Liver (tissue), 9 donors: Measurements from ENCODE around the gene GLP2R. TPM values are rescaled to one million over a fixed set of nuclear protein-coding genes. Genes with fewer than 3 reads are reported as not detected.

Experiments
- DNase-seq: peaks from one replicate; pipeline ENCODE4 v3.0.0-alpha.2; 2017; ENCODE audit warnings: low spot score
- H3K27ac ChIP-seq, 2 donors: one replicate each; pipeline ENCODE4 v1.7.0; 2013; ENCODE audit warnings: inconsistent platforms in 2 of 2, low read length in 2 of 2, control low read depth in 1 of 2, low read depth in 1 of 2, mild to moderate bottlenecking in 1 of 2
- H3K27me3 ChIP-seq, 4 donors: one replicate each; pipeline versions ENCODE4 v1.6.1 to v1.7.0; 2013; ENCODE audit warnings: low read length in 3 of 4, inconsistent platforms in 1 of 4, mild to moderate bottlenecking in 1 of 4, moderate library complexity in 1 of 4; ENCODE audit not compliant: control insufficient read depth in 4 of 4, insufficient read depth in 4 of 4
- H3K36me3 ChIP-seq, 4 donors: one replicate each; pipeline versions ENCODE4 v1.6.1 to v1.7.0; 2013; ENCODE audit warnings: low read length in 3 of 4, mild to moderate bottlenecking in 3 of 4, low read depth in 1 of 4, moderate library complexity in 1 of 4; ENCODE audit not compliant: control insufficient read depth in 4 of 4, insufficient read depth in 3 of 4
- H3K4me1 ChIP-seq, 4 donors: one replicate each; pipeline versions ENCODE4 v1.6.1 to v1.7.0; 2013; ENCODE audit warnings: low read length in 3 of 4, mild to moderate bottlenecking in 3 of 4, moderate library complexity in 1 of 4; ENCODE audit not compliant: control insufficient read depth in 4 of 4, insufficient read depth in 4 of 4
- H3K4me3 ChIP-seq, 3 donors: one replicate each; pipeline versions ENCODE4 v1.6.1 to v1.7.0; 2013; ENCODE audit warnings: low read length in 3 of 3, control low read depth in 1 of 3, low read depth in 1 of 3, mild to moderate bottlenecking in 1 of 3
- H3K9ac ChIP-seq, 2 donors: one replicate each; pipeline ENCODE4 v1.7.0; 2013; ENCODE audit warnings: low read length in 2 of 2, mild to moderate bottlenecking in 2 of 2, moderate library complexity in 2 of 2, control low read depth in 1 of 2, low read depth in 1 of 2
- H3K9me3 ChIP-seq, 4 donors: one replicate each; pipeline versions ENCODE4 v1.6.1 to v1.7.0; 2013; ENCODE audit warnings: low read length in 3 of 4; ENCODE audit not compliant: control insufficient read depth in 4 of 4
- ATF3 ChIP-seq: IDR thresholded peaks from 2 replicates; pipeline ENCODE4 v1.6.1; 2016; ENCODE audit warnings: antibody characterized with exemption
- CTCF ChIP-seq: fragments of 150-350 bp; IDR thresholded peaks from 2 replicates; pipeline ENCODE4 v1.5.1; 2017; ENCODE audit warnings: improper control_type of control experiment, low read depth, low read length; ENCODE audit not compliant: missing input control
- EGR1 ChIP-seq, 2 donors: IDR thresholded peaks; 2 replicates each; pipeline ENCODE4 v1.6.1; 2016 to 2018; ENCODE audit warnings: antibody characterized with exemption in 2 of 2, low read depth in 2 of 2
- GABPA ChIP-seq, 2 donors: IDR thresholded peaks in 1 of 2; conservative IDR thresholded peaks in 1 of 2; 2 replicates each; pipeline ENCODE4 v1.6.1; 2016; ENCODE audit warnings: antibody characterized with exemption in 2 of 2, mild to moderate bottlenecking in 1 of 2, moderate library complexity in 1 of 2
- HNF4G ChIP-seq: IDR thresholded peaks from 2 replicates; pipeline ENCODE4 v1.6.1; 2016; ENCODE audit warnings: antibody characterized with exemption
- JUND ChIP-seq, 2 donors: IDR thresholded peaks; 2 replicates each; pipeline ENCODE4 v1.6.1; 2016; ENCODE audit warnings: antibody characterized with exemption in 2 of 2
- MAX ChIP-seq: IDR thresholded peaks from 2 replicates; pipeline ENCODE4 v1.6.1; 2016; ENCODE audit warnings: antibody characterized with exemption
- NR2F2 ChIP-seq: IDR thresholded peaks from 2 replicates; pipeline ENCODE4 v1.6.1; 2016; ENCODE audit warnings: antibody characterized with exemption
- RAD21 ChIP-seq, 2 donors: IDR thresholded peaks; 2 replicates each; pipeline ENCODE4 v1.6.1; 2016; ENCODE audit warnings: antibody characterized with exemption in 2 of 2, mild to moderate bottlenecking in 2 of 2
- REST ChIP-seq: IDR thresholded peaks from 2 replicates; pipeline ENCODE4 v1.6.1; 2016; ENCODE audit warnings: antibody characterized with exemption, mild to moderate bottlenecking
- RXRA ChIP-seq, 2 donors: IDR thresholded peaks; 2 replicates each; pipeline ENCODE4 v1.6.1; 2017 to 2018; ENCODE audit warnings: antibody characterized with exemption in 2 of 2, mild to moderate bottlenecking in 1 of 2
- SP1 ChIP-seq: IDR thresholded peaks from 2 replicates; pipeline ENCODE4 v1.6.1; 2018; ENCODE audit warnings: antibody characterized with exemption, mild to moderate bottlenecking
- TAF1 ChIP-seq: conservative IDR thresholded peaks from 2 replicates; pipeline ENCODE4 v1.6.1; 2016; ENCODE audit warnings: antibody characterized with exemption, mild to moderate bottlenecking
- YY1 ChIP-seq: IDR thresholded peaks from 2 replicates; pipeline ENCODE4 v1.6.1; 2016; ENCODE audit warnings: antibody characterized with exemption, mild to moderate bottlenecking
- ZBTB33 ChIP-seq: IDR thresholded peaks from 2 replicates; pipeline ENCODE4 v1.6.1; 2016; ENCODE audit warnings: antibody characterized with exemption
- WGBS: extraction: QIAGEN DNeasy Blood & Tissue Kit; methylation state at CpG from one replicate; pipeline ENCODE4 v1.1.7; 2013; 5-methylcytosine and 5-hydroxymethylcytosine counted together
- polyA plus RNA-seq, 2 donors: library from polyadenylated mRNA; stranded (reverse) in 1 of 2; unstranded in 1 of 2; fragments of 200-250 nt in 1 of 2; fragments of >200 nt in 1 of 2; fragmentation: Nextera tagmentation in 1 of 2; extraction: Ambion mirVana in 1 of 2; gene quantifications; one replicate each; pipeline versions ENCODE4 v1.2.1 to v1.2.3, GENCODE V29; 2013 to 2015
- total RNA-seq, 2 donors: library from RNA; depleted of rRNA; stranded (reverse); fragments of >200 nt; gene quantifications; one replicate each; pipeline ENCODE4 v1.2.3, GENCODE V29; 2014
- donor health status: healthy.
- donor health status: healthy.
- donor health status: healthy.
- donor health status: healthy.
- donor health status: healthy.

GLP2R gene
- total and polyA plus RNA-seq, 4 donors: 0.39 to 1.4 (median 0.58) TPM

- H3K36me3 ChIP-seq: no peaks in the 10 kb centered on the region
- DNase-seq: no peak
- TF ChIP-seq MAX (no peak), SP1 (no peak), EGR1 (IDR thresholded peaks at IDR 0.05; ENCODE audit: low read depth in 2 of 2) (no peak), ATF3 (no peak), NR2F2 (no peak), ZBTB33 (no peak), RAD21 (IDR thresholded peaks at IDR 0.05) (no peak), JUND (IDR thresholded peaks at IDR 0.05) (no peak), TAF1 (no peak), RXRA (IDR thresholded peaks at IDR 0.05) (no peak)
- no peaks in the 10 kb centered on the region for H3K4me1 ChIP-seq
- WGBS: 35% methylated on average over 12 of the region's 12 CpGs
- H3K9ac ChIP-seq: no peak overlapping the region
- no peaks in the 10 kb centered on the region for H3K9me3 ChIP-seq
- no peak overlapping the region for H3K27ac ChIP-seq
- H3K4me3 ChIP-seq: no peak overlapping the region
- peaks cover 0 to 5% (median 3%) of the 10 kb centered on the region in 4 donors for H3K27me3 ChIP-seq
Measured at GRCh38 chr17:9907883-9908648, 82.3 kb downstream of the GLP2R start.

GRCh38 chr17:9908649-9909042, 82.9 kb downstream of the GLP2R start:
- H3K9ac ChIP-seq: no peak overlapping the region
- no peak for DNase-seq
- no peak for TF ChIP-seq GABPA (IDR thresholded peaks at IDR 0.05 in 1 of 2, conservative IDR thresholded peaks at IDR 0.05 in 1 of 2)
- no peak for TF ChIP-seq MAX
- TF ChIP-seq YY1: no peak
- no peak for TF ChIP-seq HNF4G
- TF ChIP-seq CTCF: no peak
- no peak for TF ChIP-seq EGR1 (IDR thresholded peaks at IDR 0.05; ENCODE audit: low read depth in 2 of 2)
- TF ChIP-seq JUND (IDR thresholded peaks at IDR 0.05): no peak
- TF ChIP-seq REST: no peak
- no peak for TF ChIP-seq RXRA (IDR thresholded peaks at IDR 0.05)
- no peak for TF ChIP-seq TAF1
- no peak for TF ChIP-seq SP1
- no peaks in the 10 kb centered on the region for H3K4me1 ChIP-seq
- WGBS: 58% methylated on average over 7 of the region's 7 CpGs
- peaks cover 0 to 5% (median 3%) of the 10 kb centered on the region in 4 donors for H3K27me3 ChIP-seq
- H3K27ac ChIP-seq: no peak overlapping the region
- H3K9me3 ChIP-seq: no peaks in the 10 kb centered on the region
- no peaks in the 10 kb centered on the region for H3K36me3 ChIP-seq
- H3K4me3 ChIP-seq: no peak overlapping the region
